HL-60 (cell line): ENCODE results near the gene SETBP1.

Experiments
- DNase-seq, 2 experiments: peaks; one replicate each; pipeline ENCODE4 v3.0.0-alpha.2; 2010 to 2020; ENCODE audit warnings: low read depth in 1 of 2, low spot score in 1 of 2
- H3K27ac ChIP-seq: fragments of 250-450 bp; sonication (Bioruptor Pico); replicated peaks from 2 replicates; pipeline ENCODE4 v1.5.1; 2020; ENCODE audit warnings: mild to moderate bottlenecking, moderate library complexity
- H3K27me3 ChIP-seq: fragments of 250-450 bp; sonication (Bioruptor Pico); 2 replicates; pipeline ENCODE4 v1.5.1; 2021; ENCODE audit warnings: mild to moderate bottlenecking, moderate library complexity; ENCODE audit not compliant: insufficient read depth, poor library complexity, severe bottlenecking
- H3K4me3 ChIP-seq: replicated peaks from 2 replicates; pipeline ENCODE4 v1.5.1; 2011; ENCODE audit warnings: mild to moderate bottlenecking, control low read depth, low read length; ENCODE audit not compliant: insufficient read depth
- CTCF ChIP-seq: IDR thresholded peaks from one replicate; pipeline ENCODE4 v1.5.1; 2011; ENCODE audit warnings: low read length, control low read depth, inconsistent platforms; ENCODE audit not compliant: insufficient read depth
- GABPA ChIP-seq: IDR thresholded peaks from 2 replicates; pipeline ENCODE4 v1.6.1; 2012; ENCODE audit warnings: low read depth
- POLR2AphosphoS5 ChIP-seq: IDR thresholded peaks from 2 replicates; pipeline ENCODE4 v1.6.1; 2012; ENCODE audit warnings: low read depth
- REST ChIP-seq: IDR thresholded peaks from 2 replicates; pipeline ENCODE4 v1.6.1; 2012; ENCODE audit warnings: low read depth; ENCODE audit not compliant: insufficient replicate concordance
- SPI1 ChIP-seq: IDR thresholded peaks from 2 replicates; pipeline ENCODE4 v1.6.1; 2012; ENCODE audit warnings: low read depth, mild to moderate bottlenecking, borderline replicate concordance

Gene SETBP1

GRCh38 chr18:44816050-44816449 lies 135.4 kb downstream of the SETBP1 start:
- H3K4me3 ChIP-seq = no peak overlapping the region
- no peaks in the 10 kb centered on the region for H3K27me3 ChIP-seq
- TF ChIP-seq REST (no peak), CTCF (no peak)
- no peak overlapping the region for H3K27ac ChIP-seq
- no peak for DNase-seq

- TF ChIP-seq SPI1 = no peak
- TF ChIP-seq GABPA = no peak
- no peak for TF ChIP-seq POLR2AphosphoS5
- TF ChIP-seq CTCF = no peak
- TF ChIP-seq REST = no peak
- no peak overlapping the region for H3K27ac ChIP-seq
- no peaks in the 10 kb centered on the region for H3K27me3 ChIP-seq
- no peak overlapping the region for H3K4me3 ChIP-seq
- DNase-seq = no peak
These were observed 135.8 kb downstream of the SETBP1 start for GRCh38 chr18:44816477-44816876.

GRCh38 chr18:44817831-44818473 lies 137.3 kb downstream of the SETBP1 start:
- H3K4me3 ChIP-seq = no peak overlapping the region
- H3K27me3 ChIP-seq = no peaks in the 10 kb centered on the region
- no peak for DNase-seq
- H3K27ac ChIP-seq = no peak overlapping the region
- no peak for TF ChIP-seq POLR2AphosphoS5
- TF ChIP-seq CTCF = no peak
- no peak for TF ChIP-seq REST
- TF ChIP-seq SPI1 = no peak; the same call in 1 of the 2 replicates
- TF ChIP-seq GABPA = no peak
